ENCODE results near the gene CALR.
"Not testable (repeated sequence)": the region's sequence is repeated elsewhere in the genome, so short reads cannot be mapped to it uniquely, and the experiment has no call there.

CALR gene

GRCh38 chr19:12935071-12935470 is 3.3 kb upstream of the CALR start:
- no peak for DNase-seq

GRCh38 chr19:12936582-12936981 is 1.8 kb upstream of the CALR start:
- no peak for DNase-seq

GRCh38 chr19:12937093-12937926 is 1.1 kb upstream of the CALR start:
- peak; percentile 47 for DNase-seq

- DNase-seq: peak; percentile 33
Measured at GRCh38 chr19:12938779-12939601, 581 bp downstream of the CALR start.

GRCh38 chr19:12939975-12940423 is 1.6 kb downstream of the CALR start:
- no peak for DNase-seq

- DNase-seq: no peak
Measured at GRCh38 chr19:12940897-12941296, 2.5 kb downstream of the CALR start.

GRCh38 chr19:12943437-12944044 is 5.1 kb downstream of the CALR start:
- no peak for DNase-seq

GRCh38 chr19:12944104-12944674 is 5.8 kb downstream of the CALR start:
- no peak for DNase-seq

- peak; percentile 98 for DNase-seq
Measured at GRCh38 chr19:12945479-12946091, 7.2 kb downstream of the CALR start, which contains the start of gene RAD23A. RAD23A (plus strand) TSS chr19:12945862; CDS start chr19:12945949, 87 bp downstream.

- DNase-seq: peak; percentile 83
Measured at GRCh38 chr19:12946092-12946721, 7.8 kb downstream of the CALR start.

GRCh38 chr19:12946731-12947496 is 8.5 kb downstream of the CALR start:
- no peak for DNase-seq

- DNase-seq: no peak
Measured at GRCh38 chr19:12947702-12948611, 9.5 kb downstream of the CALR start.

GRCh38 chr19:12948612-12949362 is 10.4 kb downstream of the CALR start:
- DNase-seq: no peak

- no peak for DNase-seq
Measured at GRCh38 chr19:12949363-12950283, 11.2 kb downstream of the CALR start.

GRCh38 chr19:12952050-12952449 is 13.6 kb downstream of the CALR start:
- not testable (repeated sequence) for DNase-seq

- peak; percentile 81 for DNase-seq
Measured at GRCh38 chr19:12952488-12953137, 14.2 kb downstream of the CALR start.

- DNase-seq: peak; percentile 49
Measured at GRCh38 chr19:12953138-12953798, 14.9 kb downstream of the CALR start.
